ENCODE results near the gene CMC2. TPM values are rescaled to one million over a fixed set of nuclear protein-coding genes. Genes with fewer than 3 reads are reported as not detected.

Gene CMC2
- total RNA-seq, 1 donor from 2014 or later: 52.0 TPM

DNA sequence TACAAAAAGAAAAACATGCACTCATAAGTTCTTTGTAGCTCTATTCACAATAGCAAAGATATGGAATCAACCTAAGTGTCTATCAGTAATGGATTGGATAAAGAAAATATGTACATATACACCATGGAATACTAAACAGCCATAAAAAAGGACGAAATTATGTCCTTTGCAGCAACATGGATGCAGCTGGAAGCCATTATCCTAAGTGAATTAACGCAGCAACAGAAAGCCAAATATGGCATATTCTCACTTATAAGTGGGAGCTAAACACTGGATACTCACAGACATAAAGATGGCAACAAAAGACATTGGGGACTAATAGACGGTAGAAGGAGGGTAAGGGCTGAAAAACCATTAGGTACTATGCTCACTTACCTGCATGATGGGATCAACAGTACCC is 5.8 kb downstream of the CMC2 start:
- DNase-seq (ENCODE audit: low read depth): no peak
- Histone ChIP-seq H3K36me3 (ENCODE audit: control insufficient read depth, insufficient read depth, low read length) (no peaks in the 10 kb centered on the region), H3K4me3 (ENCODE audit: low read depth, low read length) (no peak overlapping the region), H3K27me3 (ENCODE audit: control insufficient read depth, insufficient read depth, low read length) (no peaks in the 10 kb centered on the region)
- TF ChIP-seq, protein P1, sequence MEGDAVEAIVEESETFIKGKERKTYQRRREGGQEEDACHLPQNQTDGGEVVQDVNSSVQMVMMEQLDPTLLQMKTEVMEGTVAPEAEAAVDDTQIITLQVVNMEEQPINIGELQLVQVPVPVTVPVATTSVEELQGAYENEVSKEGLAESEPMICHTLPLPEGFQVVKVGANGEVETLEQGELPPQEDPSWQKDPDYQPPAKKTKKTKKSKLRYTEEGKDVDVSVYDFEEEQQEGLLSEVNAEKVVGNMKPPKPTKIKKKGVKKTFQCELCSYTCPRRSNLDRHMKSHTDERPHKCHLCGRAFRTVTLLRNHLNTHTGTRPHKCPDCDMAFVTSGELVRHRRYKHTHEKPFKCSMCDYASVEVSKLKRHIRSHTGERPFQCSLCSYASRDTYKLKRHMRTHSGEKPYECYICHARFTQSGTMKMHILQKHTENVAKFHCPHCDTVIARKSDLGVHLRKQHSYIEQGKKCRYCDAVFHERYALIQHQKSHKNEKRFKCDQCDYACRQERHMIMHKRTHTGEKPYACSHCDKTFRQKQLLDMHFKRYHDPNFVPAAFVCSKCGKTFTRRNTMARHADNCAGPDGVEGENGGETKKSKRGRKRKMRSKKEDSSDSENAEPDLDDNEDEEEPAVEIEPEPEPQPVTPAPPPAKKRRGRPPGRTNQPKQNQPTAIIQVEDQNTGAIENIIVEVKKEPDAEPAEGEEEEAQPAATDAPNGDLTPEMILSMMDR (IDR thresholded peaks at IDR 0.05; ENCODE audit: insufficient read depth, low read length, poor library complexity, severe bottlenecking): no peak

DNA sequence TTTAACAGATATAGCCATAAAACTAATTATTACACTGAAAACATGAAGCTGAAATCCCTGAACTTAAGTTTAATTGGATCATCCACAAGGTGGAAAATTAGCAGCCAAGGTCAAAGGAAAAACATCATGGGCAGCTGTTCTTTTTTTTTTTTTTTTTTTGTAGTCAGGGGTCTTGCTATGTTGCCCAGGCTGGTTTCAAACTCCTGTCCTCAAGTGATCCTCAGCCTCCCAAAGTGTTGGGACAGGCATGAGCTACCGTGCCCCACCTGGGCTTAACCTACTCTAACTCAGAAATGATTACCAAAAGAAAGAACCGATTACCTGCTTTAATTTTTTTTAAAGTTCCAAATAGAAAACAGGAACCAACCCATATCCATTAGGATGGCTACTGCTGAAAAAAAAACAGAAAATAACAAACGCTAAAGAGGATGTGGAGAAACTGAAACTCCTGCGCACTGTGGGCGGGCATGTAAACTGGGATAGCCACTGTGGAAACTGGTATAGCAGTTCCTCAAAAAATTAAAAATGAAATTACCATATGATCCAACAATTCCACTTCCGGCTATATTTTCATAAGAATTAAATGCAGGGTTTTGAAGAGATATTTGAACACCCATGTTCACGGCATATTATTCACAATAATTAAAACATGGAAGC is 8.6 kb downstream of the CMC2 start:
- TF ChIP-seq, protein P1 (IDR thresholded peaks at IDR 0.05; ENCODE audit: insufficient read depth, low read length, poor library complexity, severe bottlenecking): no peak
- Histone ChIP-seq H3K36me3 (ENCODE audit: control insufficient read depth, insufficient read depth, low read length) (no peaks in the 10 kb centered on the region), H3K27me3 (ENCODE audit: control insufficient read depth, insufficient read depth, low read length) (no peaks in the 10 kb centered on the region), H3K4me3 (ENCODE audit: low read depth, low read length) (no peak overlapping the region)
- no peak for DNase-seq (ENCODE audit: low read depth)

DNA sequence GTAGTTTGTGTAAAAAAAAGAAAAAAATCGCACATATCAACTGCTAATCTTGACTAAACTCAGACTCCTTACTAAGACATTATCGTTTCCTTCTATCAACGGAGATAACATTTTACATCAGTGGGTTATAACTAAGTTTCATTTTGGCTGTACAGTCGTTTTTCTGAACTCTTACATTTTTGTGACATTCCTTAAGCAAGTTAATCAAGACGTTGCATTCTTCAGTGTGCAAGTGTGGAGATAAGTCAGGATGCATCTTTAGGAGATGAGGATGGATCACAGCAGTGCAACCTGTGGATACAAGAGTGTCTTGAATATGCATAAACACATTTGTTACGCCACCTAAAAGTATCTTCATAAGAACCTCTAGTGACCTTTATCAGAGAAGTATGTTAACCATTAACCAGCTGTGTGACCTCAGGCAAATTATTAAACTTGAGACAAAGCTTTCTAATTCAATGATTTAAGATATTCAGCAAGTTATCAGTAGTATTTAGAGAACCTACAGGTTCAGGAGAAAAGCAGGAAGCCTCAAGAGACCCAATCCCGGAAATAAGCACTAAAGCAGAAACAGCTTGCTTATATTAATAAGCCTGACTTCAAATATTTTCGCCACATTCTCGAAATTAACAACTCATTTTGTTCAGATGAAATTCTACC is 9.4 kb downstream of the CMC2 start:
- H3K27me3 ChIP-seq (ENCODE audit: control insufficient read depth, insufficient read depth, low read length): no peaks in the 10 kb centered on the region
- no peak for DNase-seq (ENCODE audit: low read depth)
- H3K36me3 ChIP-seq (ENCODE audit: control insufficient read depth, insufficient read depth, low read length): no peaks in the 10 kb centered on the region
- no peak overlapping the region for H3K4me3 ChIP-seq (ENCODE audit: low read depth, low read length)
- TF ChIP-seq, protein P1 (IDR thresholded peaks at IDR 0.05; ENCODE audit: insufficient read depth, low read length, poor library complexity, severe bottlenecking): no peak

DNA sequence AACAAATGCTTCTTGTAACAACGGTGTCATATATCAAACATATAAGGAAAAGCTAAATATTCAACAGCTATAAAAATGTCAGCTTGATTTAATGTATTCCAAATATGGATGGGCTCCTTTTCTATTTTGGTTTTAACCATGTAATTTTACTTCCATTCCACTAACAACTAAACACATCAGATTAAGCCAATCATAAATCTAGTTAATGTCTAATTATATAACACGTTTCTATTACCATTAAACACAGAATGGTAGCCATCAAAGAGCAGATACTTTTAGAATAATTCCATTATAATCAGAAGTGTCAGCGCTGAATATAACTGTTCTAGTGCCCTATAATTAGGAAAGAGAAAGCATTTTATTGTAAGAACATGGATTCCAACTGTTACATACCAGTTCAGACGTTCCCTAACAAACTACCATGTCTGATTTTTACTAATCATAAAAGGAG is 10.0 kb downstream of the CMC2 start:
- no peaks in the 10 kb centered on the region for H3K27me3 ChIP-seq (ENCODE audit: control insufficient read depth, insufficient read depth, low read length)
- TF ChIP-seq, protein P1 (IDR thresholded peaks at IDR 0.05; ENCODE audit: insufficient read depth, low read length, poor library complexity, severe bottlenecking): no peak
- DNase-seq (ENCODE audit: low read depth): no peak
- H3K36me3 ChIP-seq (ENCODE audit: control insufficient read depth, insufficient read depth, low read length): no peaks in the 10 kb centered on the region
- H3K4me3 ChIP-seq (ENCODE audit: low read depth, low read length): no peak overlapping the region

DNA sequence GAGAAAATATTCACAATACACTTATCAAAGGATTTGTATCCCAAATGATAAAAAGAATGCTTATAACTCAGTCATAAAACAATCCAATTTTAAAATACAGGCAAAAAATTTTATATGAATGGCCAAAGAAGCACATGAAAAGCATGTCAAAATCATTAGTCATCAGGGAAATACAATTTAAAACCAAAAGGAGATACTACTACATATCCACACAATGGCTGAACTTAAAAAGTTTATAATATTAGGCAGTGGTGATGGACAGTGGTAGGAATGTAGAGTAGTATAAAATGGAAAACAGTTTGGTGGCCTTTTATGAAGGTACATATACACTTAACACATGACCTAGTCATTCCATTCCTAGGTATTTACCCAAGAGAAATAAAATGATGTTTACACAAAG is 12.2 kb downstream of the CMC2 start:
- DNase-seq (ENCODE audit: low read depth): no peak
- Histone ChIP-seq H3K4me3 (ENCODE audit: low read depth, low read length) (no peak overlapping the region), H3K36me3 (ENCODE audit: control insufficient read depth, insufficient read depth, low read length) (no peaks in the 10 kb centered on the region), H3K27me3 (ENCODE audit: control insufficient read depth, insufficient read depth, low read length) (no peaks in the 10 kb centered on the region)
- TF ChIP-seq, protein P1 (IDR thresholded peaks at IDR 0.05; ENCODE audit: insufficient read depth, low read length, poor library complexity, severe bottlenecking): no peak

All from kidney epithelial cell (primary cell).